ENCODE data around the gene MGAT5.

The MGAT5 gene

DNA sequence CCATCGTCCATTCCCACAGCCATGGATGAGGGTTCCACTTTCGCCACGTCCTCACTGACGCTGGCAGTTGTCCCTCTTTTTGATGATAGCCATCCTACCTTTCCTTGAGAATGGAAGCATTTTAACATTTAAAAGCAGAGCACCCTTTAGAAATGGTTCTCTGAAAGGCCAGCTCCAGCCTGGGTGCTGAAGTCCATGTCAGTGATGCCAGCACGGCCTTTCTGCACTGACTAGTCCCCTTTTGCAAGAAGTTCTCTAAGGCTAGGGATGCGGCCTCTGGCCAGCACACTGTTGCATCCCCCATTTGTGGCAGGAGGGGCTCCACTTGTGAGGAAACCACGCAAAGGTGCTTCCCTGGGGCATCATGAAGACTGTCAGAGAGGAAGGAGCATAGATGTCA, 203.5 kb downstream of the MGAT5 start:
- no peak for DNase-seq (ENCODE audit: low spot score)
- TF ChIP-seq, protein P1, sequence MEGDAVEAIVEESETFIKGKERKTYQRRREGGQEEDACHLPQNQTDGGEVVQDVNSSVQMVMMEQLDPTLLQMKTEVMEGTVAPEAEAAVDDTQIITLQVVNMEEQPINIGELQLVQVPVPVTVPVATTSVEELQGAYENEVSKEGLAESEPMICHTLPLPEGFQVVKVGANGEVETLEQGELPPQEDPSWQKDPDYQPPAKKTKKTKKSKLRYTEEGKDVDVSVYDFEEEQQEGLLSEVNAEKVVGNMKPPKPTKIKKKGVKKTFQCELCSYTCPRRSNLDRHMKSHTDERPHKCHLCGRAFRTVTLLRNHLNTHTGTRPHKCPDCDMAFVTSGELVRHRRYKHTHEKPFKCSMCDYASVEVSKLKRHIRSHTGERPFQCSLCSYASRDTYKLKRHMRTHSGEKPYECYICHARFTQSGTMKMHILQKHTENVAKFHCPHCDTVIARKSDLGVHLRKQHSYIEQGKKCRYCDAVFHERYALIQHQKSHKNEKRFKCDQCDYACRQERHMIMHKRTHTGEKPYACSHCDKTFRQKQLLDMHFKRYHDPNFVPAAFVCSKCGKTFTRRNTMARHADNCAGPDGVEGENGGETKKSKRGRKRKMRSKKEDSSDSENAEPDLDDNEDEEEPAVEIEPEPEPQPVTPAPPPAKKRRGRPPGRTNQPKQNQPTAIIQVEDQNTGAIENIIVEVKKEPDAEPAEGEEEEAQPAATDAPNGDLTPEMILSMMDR (IDR thresholded peaks at IDR 0.05; ENCODE audit: extremely low read depth, missing control alignments), result no peak

DNA sequence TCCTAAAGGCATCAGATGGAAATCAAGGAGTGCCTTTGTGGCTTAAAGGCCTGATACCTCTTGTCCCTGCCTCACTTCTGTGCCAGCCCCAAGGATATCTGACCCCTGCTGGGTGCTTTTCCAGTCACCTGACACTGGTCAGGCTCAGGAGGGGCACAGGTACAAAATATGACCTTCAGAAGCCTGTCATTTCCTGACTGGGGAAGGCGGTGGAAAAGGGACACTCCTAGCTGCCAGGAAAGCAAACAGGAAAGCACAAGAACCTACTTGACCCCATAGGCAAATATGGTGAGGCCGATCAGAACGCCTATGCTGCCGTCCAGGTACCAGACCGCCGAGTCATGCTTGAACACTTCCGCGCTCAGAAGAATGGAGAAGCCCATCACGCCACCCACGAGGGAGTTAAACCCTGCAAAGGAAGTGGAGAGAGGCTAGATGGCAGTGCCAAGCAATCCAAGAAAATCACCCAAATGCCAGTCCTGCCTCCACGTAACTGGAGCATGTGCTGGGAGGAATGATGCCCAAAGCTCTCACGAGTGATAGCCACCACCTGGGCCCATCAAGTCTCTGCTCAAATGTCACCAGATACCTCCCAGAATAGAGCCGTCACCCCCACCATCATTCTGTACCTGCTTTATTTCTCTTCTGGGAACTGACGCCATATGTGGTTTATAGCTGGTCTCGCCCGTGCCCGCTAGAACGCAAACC, 204.0 kb downstream of the MGAT5 start:
- TF ChIP-seq, protein P1 (IDR thresholded peaks at IDR 0.05; ENCODE audit: extremely low read depth, missing control alignments), result no peak
- DNase-seq (ENCODE audit: low spot score), result no peak

DNA sequence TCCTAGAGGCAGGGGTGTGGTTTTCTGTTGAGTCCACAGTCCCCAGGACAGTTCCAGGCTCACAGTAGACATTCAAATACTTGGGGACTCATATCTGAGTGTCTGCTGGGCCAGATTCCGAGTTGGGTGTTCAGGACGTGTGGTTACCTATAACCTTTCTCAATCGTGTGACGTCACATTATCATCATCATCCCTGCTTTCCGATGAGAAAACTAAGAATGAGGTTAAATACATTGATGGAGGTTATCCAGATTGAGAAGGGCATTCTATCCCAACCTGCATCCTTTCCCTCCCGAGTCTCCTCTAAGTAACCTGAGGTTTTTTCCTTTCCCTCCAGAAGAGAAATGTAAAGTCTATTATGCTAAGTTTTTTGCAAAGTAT, 204.6 kb downstream of the MGAT5 start:
- DNase-seq (ENCODE audit: low spot score), result no peak
- TF ChIP-seq, protein P1 (IDR thresholded peaks at IDR 0.05; ENCODE audit: extremely low read depth, missing control alignments), result no peak

DNA sequence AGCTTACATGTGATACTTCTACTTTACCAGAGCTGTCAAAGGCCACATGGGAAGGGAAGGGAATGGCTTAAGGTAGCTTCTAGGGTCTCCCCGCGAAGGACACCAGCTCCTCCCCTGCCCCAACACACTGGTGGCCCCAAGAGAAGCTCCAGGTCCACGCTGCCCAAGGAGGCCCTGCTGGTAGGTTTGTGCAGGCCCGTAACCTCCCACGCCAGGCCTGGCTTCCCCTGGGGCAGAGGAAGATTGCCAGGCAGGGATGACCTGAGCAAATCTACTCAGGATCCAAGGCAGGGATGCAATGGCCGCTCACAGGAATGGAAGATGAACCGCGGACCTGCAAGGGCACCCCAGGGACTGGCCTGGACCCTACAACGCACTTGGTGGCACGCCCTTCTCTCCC, 205.1 kb downstream of the MGAT5 start:
- DNase-seq (ENCODE audit: low spot score), result no peak
- TF ChIP-seq, protein P1 (IDR thresholded peaks at IDR 0.05; ENCODE audit: extremely low read depth, missing control alignments), result no peak

DNA sequence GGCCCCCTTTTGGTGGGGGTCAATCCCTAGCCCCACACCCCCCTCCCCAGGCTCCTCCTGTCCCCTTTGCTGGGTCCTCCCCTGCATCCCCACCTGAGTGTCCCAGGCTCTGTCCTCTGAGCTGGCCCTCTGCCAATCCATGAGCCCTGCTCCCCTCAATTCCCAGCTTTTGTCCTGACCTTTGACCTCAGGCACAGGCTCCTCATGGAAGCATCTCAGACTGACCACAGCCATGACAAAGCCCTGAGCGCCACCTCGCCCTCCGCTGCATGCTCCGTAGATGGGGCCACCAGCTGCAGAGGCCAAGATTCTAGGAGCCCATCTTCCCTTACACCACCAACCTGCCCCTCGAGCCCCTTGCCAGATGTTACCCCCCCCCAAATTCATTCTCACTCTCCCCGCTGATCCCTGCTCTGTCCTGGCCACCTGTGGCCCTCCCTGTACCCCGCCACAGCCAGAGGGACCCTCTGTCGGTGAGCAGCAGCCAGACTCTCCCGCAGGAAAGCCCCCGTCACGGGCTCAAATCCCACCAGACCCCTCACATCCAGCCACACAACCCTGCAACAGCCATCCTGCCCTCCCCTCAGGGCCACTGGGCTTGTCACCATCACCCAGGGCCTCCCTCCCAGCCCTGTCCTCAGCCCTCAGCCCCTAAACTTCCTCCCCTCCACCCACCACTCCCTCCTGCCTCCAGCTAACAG, 206.0 kb downstream of the MGAT5 start:
- TF ChIP-seq, protein P1 (IDR thresholded peaks at IDR 0.05; ENCODE audit: extremely low read depth, missing control alignments), result no peak
- no peak for DNase-seq (ENCODE audit: low spot score)

DNA sequence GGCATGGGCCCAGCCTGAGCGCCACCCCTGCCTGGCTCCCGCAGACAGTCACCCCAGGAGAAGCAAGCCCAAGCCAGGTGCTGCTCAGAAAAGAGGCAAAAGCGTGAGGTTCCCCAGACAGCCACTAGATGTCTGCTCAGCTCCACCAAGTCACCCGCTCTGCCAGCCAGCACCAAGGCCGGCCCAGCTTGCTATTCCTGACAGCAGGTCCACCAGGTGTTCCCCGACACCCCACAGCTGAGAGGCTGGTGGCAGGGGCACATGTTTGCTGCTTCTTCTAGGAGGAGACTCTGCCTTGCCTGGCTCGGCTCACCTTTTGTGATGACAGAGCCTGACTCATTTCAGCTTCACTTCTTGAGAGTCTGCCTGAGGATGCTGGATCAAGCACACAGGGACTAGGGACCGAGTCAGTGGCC, 206.7 kb downstream of the MGAT5 start:
- TF ChIP-seq, protein P1 (IDR thresholded peaks at IDR 0.05; ENCODE audit: extremely low read depth, missing control alignments), result peak; percentile 39
- DNase-seq (ENCODE audit: low spot score), result peak; percentile 64

DNA sequence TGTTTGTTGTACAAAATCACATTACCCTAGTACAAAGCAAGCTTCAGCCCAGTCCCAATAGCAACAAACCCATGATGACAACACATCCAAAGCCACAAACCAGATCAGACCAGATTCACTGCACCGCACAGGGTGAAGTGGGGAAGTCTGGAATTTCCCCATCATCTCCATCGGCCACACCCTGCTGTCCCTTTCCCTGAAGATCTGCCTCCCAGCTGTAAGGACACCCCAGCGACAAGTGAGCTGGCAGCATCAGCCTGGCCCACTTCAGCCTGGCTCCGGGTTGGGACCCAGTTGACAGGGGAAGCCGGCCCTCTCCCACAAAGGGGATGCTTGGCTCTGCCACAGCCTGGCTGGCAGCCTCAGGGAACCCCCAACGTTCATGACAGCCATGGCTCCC, 207.6 kb downstream of the MGAT5 start:
- TF ChIP-seq, protein P1 (IDR thresholded peaks at IDR 0.05; ENCODE audit: extremely low read depth, missing control alignments), result no peak
- DNase-seq (ENCODE audit: low spot score), result no peak

Measured in GM20000 (cell line).